Uterus (tissue), 2 donors: ENCODE data around the gene SLC35A1.

Experiments used
- CTCF ChIP-seq, 4 experiments: fragments of 200-600 bp in 2 of 4; fragments of 450-650 bp in 2 of 4; sonication (generic) in 2 of 4; IDR thresholded peaks; one replicate each; pipeline ENCODE4 v1.5.1; 2016 to 2019; ENCODE audit warnings: antibody characterized with exemption in 4 of 4, mild to moderate bottlenecking in 2 of 4, moderate library complexity in 1 of 4
- POLR2A ChIP-seq, 2 donors: fragments of 450-650 bp; IDR thresholded peaks; one replicate each; pipeline ENCODE4 v1.6.1; 2016; ENCODE audit warnings: antibody characterized with exemption in 2 of 2, mild to moderate bottlenecking in 1 of 2, moderate library complexity in 1 of 2

DNA sequence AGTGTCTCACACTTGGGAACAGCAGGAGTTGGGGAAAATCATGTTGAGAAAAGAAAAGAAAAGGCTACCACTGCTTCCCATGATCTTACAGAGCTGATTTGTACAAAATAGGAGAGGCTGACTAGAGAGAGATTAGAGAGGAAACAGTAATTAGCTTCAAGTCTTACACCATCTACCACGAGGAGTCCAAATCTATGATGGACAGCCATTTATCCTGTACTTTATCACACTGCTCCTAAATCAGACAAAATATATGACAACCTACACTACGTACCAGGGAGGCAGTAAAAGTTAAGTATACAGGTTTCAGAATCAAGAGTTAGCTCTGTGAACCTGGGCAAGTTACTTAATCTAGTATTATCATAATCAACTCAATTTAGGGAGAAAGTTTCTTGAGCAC is 79.0 kb downstream of the SLC35A1 start:
- TF ChIP-seq CTCF (IDR thresholded peaks at IDR 0.05) (no peak), POLR2A (IDR thresholded peaks at IDR 0.05) (no peak)
